ENCODE measurements around the gene SRGAP1. TPM values are rescaled to one million over a fixed set of nuclear protein-coding genes. Genes with fewer than 3 reads are reported as not detected.
"Not testable (repeated sequence)": the region's sequence is repeated elsewhere in the genome, so short reads cannot be mapped to it uniquely, and the experiment has no call there.

SRGAP1 gene
- total RNA-seq, 1 donor from 2014 or later, result 7.4 TPM

DNA sequence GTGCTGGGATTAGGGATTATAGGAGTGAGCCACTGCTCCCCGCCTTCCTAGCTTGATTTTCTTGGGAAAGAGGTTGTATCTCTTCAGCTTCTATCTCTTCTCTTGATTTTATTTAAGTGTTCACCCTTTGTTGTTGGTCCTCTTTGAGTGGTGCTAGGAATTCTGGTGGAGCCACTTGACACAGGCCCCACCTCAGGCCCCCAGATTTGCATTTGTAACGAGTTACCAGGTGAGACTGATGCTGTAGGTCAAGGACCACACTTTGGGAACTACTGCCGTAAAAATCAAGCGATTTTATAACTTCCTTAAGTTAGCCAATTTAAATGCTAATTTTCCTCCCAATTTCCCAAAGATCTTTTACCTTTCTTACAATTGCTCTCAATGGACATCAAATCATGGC, 26.3 kb downstream of the SRGAP1 start:
- no peak overlapping the region for H3K4me3 ChIP-seq
- no peak overlapping the region for H3K27ac ChIP-seq
- H3K27me3 ChIP-seq, result no peaks in the 10 kb centered on the region
- TF ChIP-seq CTCF (IDR thresholded peaks at IDR 0.05) (no peak), POLR2AphosphoS5 (IDR thresholded peaks at IDR 0.05; ENCODE audit: insufficient read depth in 1 of 2, low read depth in 1 of 2) (no peak), POLR2A (IDR thresholded peaks at IDR 0.05) (no peak)
- DNase-seq (ENCODE audit: extremely low spot score in 2 of 2), result no peak
- peaks cover 8% of the 10 kb centered on the region for H3K4me1 ChIP-seq
- no peaks in the 10 kb centered on the region for H3K9me3 ChIP-seq
- intact Hi-C loops (cut with DNase I), result no loop called here
- no peaks in the 10 kb centered on the region for H3K36me3 ChIP-seq

GRCh38 chr12:63874897-63875480, 30.5 kb downstream of the SRGAP1 start:
- intact Hi-C loops (cut with DNase I), result no loop called here
- H3K9me3 ChIP-seq, result no peaks in the 10 kb centered on the region

GRCh38 chr12:63875703-63876102, 31.2 kb downstream of the SRGAP1 start:
- H3K36me3 ChIP-seq, result no peaks in the 10 kb centered on the region
- H3K9me3 ChIP-seq, result no peaks in the 10 kb centered on the region
- H3K27me3 ChIP-seq, result no peaks in the 10 kb centered on the region
- no peak overlapping the region for H3K4me3 ChIP-seq
- intact Hi-C loops (cut with DNase I), result no loop called here
- TF ChIP-seq CTCF (IDR thresholded peaks at IDR 0.05) (no peak), POLR2A (IDR thresholded peaks at IDR 0.05) (no peak), POLR2AphosphoS5 (IDR thresholded peaks at IDR 0.05; ENCODE audit: insufficient read depth in 1 of 2, low read depth in 1 of 2) (no peak)
- H3K4me1 ChIP-seq, result no peaks in the 10 kb centered on the region
- no peak overlapping the region for H3K27ac ChIP-seq
- no peak for DNase-seq (ENCODE audit: extremely low spot score in 2 of 2)

More at GRCh38 chr12:63874897-63875480, 30.5 kb downstream of the SRGAP1 start:
- TF ChIP-seq POLR2AphosphoS5 (IDR thresholded peaks at IDR 0.05; ENCODE audit: insufficient read depth in 1 of 2, low read depth in 1 of 2), result no peak
- no peak for TF ChIP-seq POLR2A (IDR thresholded peaks at IDR 0.05)
- TF ChIP-seq CTCF (IDR thresholded peaks at IDR 0.05), result no peak
- Histone ChIP-seq H3K27me3 (no peaks in the 10 kb centered on the region), H3K36me3 (no peaks in the 10 kb centered on the region), H3K4me1 (no peaks in the 10 kb centered on the region), H3K4me3 (no peak overlapping the region), H3K27ac (no peak overlapping the region)
- no peak for DNase-seq (ENCODE audit: extremely low spot score in 2 of 2)

DNA sequence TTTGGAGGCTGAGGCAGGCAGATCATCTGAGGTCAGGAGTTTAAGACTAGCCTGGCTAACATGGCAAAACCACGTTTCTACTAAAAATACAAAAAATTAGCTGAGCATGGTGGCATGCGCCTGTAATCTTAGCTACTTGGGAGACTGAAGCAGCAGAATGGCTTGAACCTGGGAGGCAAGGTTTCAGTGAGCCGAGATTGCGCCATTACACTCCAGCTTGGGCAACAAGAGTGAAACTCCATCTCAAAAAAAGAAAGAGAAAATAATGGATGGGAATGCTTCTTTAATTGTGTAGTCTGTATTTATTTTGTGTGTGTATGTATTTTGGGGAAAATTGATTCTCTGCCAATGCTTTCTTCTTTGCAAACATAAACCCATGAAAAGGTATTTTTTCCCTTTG, 32.5 kb downstream of the SRGAP1 start:
- intact Hi-C loops (cut with DNase I), result no loop called here
- Histone ChIP-seq H3K27ac (no peak overlapping the region), H3K4me1 (no peaks in the 10 kb centered on the region), H3K4me3 (no peak overlapping the region), H3K27me3 (no peaks in the 10 kb centered on the region), H3K36me3 (no peaks in the 10 kb centered on the region), H3K9me3 (no peaks in the 10 kb centered on the region)
- DNase-seq (ENCODE audit: extremely low spot score in 2 of 2), result no peak
- TF ChIP-seq CTCF (IDR thresholded peaks at IDR 0.05) (no peak), POLR2AphosphoS5 (IDR thresholded peaks at IDR 0.05; ENCODE audit: insufficient read depth in 1 of 2, low read depth in 1 of 2) (no peak), POLR2A (IDR thresholded peaks at IDR 0.05) (no peak)

DNA sequence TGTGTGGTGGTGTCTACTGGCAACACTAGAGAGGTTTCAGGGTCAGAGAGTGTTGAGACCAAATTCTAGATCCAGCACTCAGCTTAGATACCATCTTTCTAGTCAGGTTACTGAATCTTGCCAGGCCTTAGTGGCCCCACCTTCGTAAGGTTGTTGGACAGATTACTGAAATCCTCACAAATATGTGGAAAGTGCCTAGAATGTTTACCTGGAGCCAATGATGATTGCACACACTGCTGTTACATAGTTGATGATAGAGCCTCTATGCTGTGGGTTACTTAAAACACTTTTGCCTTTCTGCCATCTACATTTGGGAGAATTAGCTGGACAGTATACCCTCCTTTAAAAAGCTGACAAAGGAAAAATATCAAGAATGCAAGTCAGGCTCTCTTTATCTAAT, 33.2 kb downstream of the SRGAP1 start:
- Histone ChIP-seq H3K27ac (no peak overlapping the region), H3K4me1 (no peaks in the 10 kb centered on the region), H3K27me3 (no peaks in the 10 kb centered on the region), H3K36me3 (no peaks in the 10 kb centered on the region), H3K4me3 (no peak overlapping the region), H3K9me3 (no peaks in the 10 kb centered on the region)
- no peak for TF ChIP-seq POLR2AphosphoS5 (IDR thresholded peaks at IDR 0.05; ENCODE audit: insufficient read depth in 1 of 2, low read depth in 1 of 2)
- no peak for TF ChIP-seq CTCF (IDR thresholded peaks at IDR 0.05)
- no peak for TF ChIP-seq POLR2A (IDR thresholded peaks at IDR 0.05)
- no peak for DNase-seq (ENCODE audit: extremely low spot score in 2 of 2)
- intact Hi-C loops (cut with DNase I), result no loop called here

DNA sequence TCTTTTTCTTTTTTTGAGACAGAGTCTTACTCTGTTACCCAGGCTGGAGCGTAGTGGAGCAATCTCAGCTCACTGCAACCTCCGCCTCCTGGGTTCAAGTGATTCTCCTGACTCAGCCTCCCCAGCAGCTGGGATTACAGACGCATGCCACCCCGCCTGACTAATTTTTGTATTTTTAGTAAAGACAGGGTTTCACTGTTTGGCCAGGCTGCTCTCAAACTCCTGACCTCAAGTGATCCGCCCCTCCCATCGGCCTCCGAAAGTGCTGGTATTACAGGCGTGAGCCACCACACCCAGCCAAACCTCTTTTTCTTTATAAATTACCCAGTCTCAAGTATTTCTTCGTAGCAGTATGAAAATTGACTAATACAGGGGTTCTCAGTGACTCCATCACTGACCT, 35.7 kb downstream of the SRGAP1 start:
- H3K4me1 ChIP-seq; H3K9me3 ChIP-seq; H3K27ac ChIP-seq; intact Hi-C loops (cut with DNase I); H3K4me3 ChIP-seq; H3K27me3 ChIP-seq; DNase-seq (ENCODE audit: extremely low spot score in 2 of 2); H3K36me3 ChIP-seq: not testable (repeated sequence)

Data from vagina (tissue), 2 donors.